GM10266 (cell line): ENCODE data around the gene ADRA2B.

Experiments
- DNase-seq: peaks from one replicate; pipeline ENCODE4 v3.0.0; 2012; ENCODE audit errors: extremely low spot score
- TF ChIP-seq, protein P1 (sequence below): IDR thresholded peaks from 2 replicates; pipeline ENCODE4 v1.5.1; 2012; ENCODE audit warnings: mild to moderate bottlenecking, low read depth; ENCODE audit not compliant: control insufficient read depth, insufficient read depth; ENCODE audit errors: missing control alignments

The ADRA2B gene

GRCh38 chr2:96147593-96148201 lies 31.3 kb upstream of the ADRA2B start:
- DNase-seq, result no peak
- TF ChIP-seq, protein P1, sequence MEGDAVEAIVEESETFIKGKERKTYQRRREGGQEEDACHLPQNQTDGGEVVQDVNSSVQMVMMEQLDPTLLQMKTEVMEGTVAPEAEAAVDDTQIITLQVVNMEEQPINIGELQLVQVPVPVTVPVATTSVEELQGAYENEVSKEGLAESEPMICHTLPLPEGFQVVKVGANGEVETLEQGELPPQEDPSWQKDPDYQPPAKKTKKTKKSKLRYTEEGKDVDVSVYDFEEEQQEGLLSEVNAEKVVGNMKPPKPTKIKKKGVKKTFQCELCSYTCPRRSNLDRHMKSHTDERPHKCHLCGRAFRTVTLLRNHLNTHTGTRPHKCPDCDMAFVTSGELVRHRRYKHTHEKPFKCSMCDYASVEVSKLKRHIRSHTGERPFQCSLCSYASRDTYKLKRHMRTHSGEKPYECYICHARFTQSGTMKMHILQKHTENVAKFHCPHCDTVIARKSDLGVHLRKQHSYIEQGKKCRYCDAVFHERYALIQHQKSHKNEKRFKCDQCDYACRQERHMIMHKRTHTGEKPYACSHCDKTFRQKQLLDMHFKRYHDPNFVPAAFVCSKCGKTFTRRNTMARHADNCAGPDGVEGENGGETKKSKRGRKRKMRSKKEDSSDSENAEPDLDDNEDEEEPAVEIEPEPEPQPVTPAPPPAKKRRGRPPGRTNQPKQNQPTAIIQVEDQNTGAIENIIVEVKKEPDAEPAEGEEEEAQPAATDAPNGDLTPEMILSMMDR, result no peak

GRCh38 chr2:96146881-96147592 lies 30.7 kb upstream of the ADRA2B start:
- DNase-seq, result no peak
- TF ChIP-seq, protein P1, result no peak

- TF ChIP-seq, protein P1, result no peak
- DNase-seq, result peak; percentile 86
These were observed 29.9 kb upstream of the ADRA2B start for GRCh38 chr2:96146153-96146880.

- DNase-seq, result no peak
- TF ChIP-seq, protein P1, result no peak
These were observed 29.4 kb upstream of the ADRA2B start for GRCh38 chr2:96145848-96146152.

GRCh38 chr2:96145036-96145847 lies 28.9 kb upstream of the ADRA2B start, which contains the start of gene DUSP2:
TSS of gene DUSP2 (minus strand) at chr2:96145440. CDS start at chr2:96145354, 86 bp downstream.
- TF ChIP-seq, protein P1, result no peak
- peak; percentile 98 for DNase-seq

GRCh38 chr2:96144481-96145035 lies 28.2 kb upstream of the ADRA2B start:
- no peak for DNase-seq
- TF ChIP-seq, protein P1, result no peak
